PFSK-1 (cell line): Measurements from ENCODE around the gene MPPED1.

Source experiments
- FOXP2 ChIP-seq: optimal IDR thresholded peaks from 2 replicates; pipeline ENCODE3; 2011; ENCODE audit warnings: borderline replicate concordance, control low read depth, inconsistent platforms; ENCODE audit not compliant: insufficient read depth; ENCODE audit errors: extremely low read length, extremely low read depth
- POLR2AphosphoS5 ChIP-seq: IDR thresholded peaks from 2 replicates; pipeline ENCODE4 v1.6.1; 2012; ENCODE audit warnings: low read depth, mild to moderate bottlenecking, control low read depth, low read length, moderate library complexity
- REST ChIP-seq, 2 experiments: IDR thresholded peaks; 2 replicates each; pipeline versions ENCODE4 v1.6.1 to v1.8.0; 2011 to 2012; ENCODE audit warnings: low read depth in 2 of 2, low read length in 2 of 2, control low read depth in 1 of 2, inconsistent platforms in 1 of 2, mild to moderate bottlenecking in 1 of 2, moderate library complexity in 1 of 2; ENCODE audit not compliant: insufficient read depth in 1 of 2
- SIN3A ChIP-seq: IDR thresholded peaks from 2 replicates; pipeline ENCODE4 v1.6.1; 2012; ENCODE audit warnings: mild to moderate bottlenecking, low read length, moderate library complexity, borderline replicate concordance; ENCODE audit not compliant: insufficient read depth
- TAF1 ChIP-seq: IDR thresholded peaks from 2 replicates; pipeline ENCODE4 v1.6.1; 2012; ENCODE audit warnings: low read length, control low read depth, borderline replicate concordance; ENCODE audit not compliant: insufficient read depth

Gene MPPED1

GRCh38 chr22:43417555-43417954 lies 5.7 kb downstream of the MPPED1 start:
- TF ChIP-seq TAF1, result no peak
- TF ChIP-seq REST (IDR thresholded peaks at IDR 0.05; ENCODE audit: insufficient read depth in 1 of 2, low read depth in 2 of 2, low read length in 2 of 2), result no peak
- TF ChIP-seq FOXP2, result no peak
- TF ChIP-seq SIN3A, result no peak
- no peak for TF ChIP-seq POLR2AphosphoS5

- TF ChIP-seq TAF1, result no peak
- TF ChIP-seq REST (IDR thresholded peaks at IDR 0.05; ENCODE audit: insufficient read depth in 1 of 2, low read depth in 2 of 2, low read length in 2 of 2), result no peak
- no peak for TF ChIP-seq FOXP2
- TF ChIP-seq POLR2AphosphoS5, result no peak
- no peak for TF ChIP-seq SIN3A
These were observed 6.4 kb downstream of the MPPED1 start for GRCh38 chr22:43418079-43418825.

- TF ChIP-seq REST (IDR thresholded peaks at IDR 0.05; ENCODE audit: insufficient read depth in 1 of 2, low read depth in 2 of 2, low read length in 2 of 2), result no peak
- TF ChIP-seq FOXP2, result no peak
- no peak for TF ChIP-seq SIN3A
- TF ChIP-seq TAF1, result no peak
- no peak for TF ChIP-seq POLR2AphosphoS5
These were observed 7.7 kb downstream of the MPPED1 start for GRCh38 chr22:43419371-43420080.

- TF ChIP-seq SIN3A (no peak), FOXP2 (no peak), TAF1 (no peak), POLR2AphosphoS5 (no peak), REST (IDR thresholded peaks at IDR 0.05; ENCODE audit: insufficient read depth in 1 of 2, low read depth in 2 of 2, low read length in 2 of 2) (no peak)
These were observed 9.3 kb downstream of the MPPED1 start for GRCh38 chr22:43421046-43421665.
